OCI-LY7 (cell line): ENCODE measurements around the gene PCID2. TPM values are rescaled to one million over a fixed set of nuclear protein-coding genes. Genes with fewer than 3 reads are reported as not detected.

Experiments
- BruUV-seq: library from RNA; stranded (reverse); fragments of 400-500 nt; replicated peaks from 2 replicates; lab custom pipeline; 2021; lab: Mats Ljungman, UMichigan
- CTCF ChIA-PET: fragments of 300-600 bp; sonication (Branson Sonifier 250); formaldehyde crosslinking; loops from one replicate; lab custom pipeline; 2022; ENCODE audit warnings: antibody characterized with exemption; ENCODE audit not compliant: unreplicated experiment; lab: Charles Lee
- POLR2A ChIA-PET: fragments of 300-600 bp; sonication (Branson Sonifier 250); formaldehyde crosslinking; loops from one replicate; lab custom pipeline; 2022; ENCODE audit warnings: antibody characterized with exemption; lab: Charles Lee
- DNase-seq: peaks from one replicate; pipeline ENCODE4 v3.0.0-alpha.2; 2015; ENCODE audit warnings: low spot score
- H2AFZ ChIP-seq: fragments of 200-600 bp; sonication (generic), shearing (Covaris generic); 2 replicates; pipeline ENCODE4 v1.6.1; 2014; ENCODE audit warnings: mild to moderate bottlenecking, antibody characterized with exemption, low read length, moderate library complexity
- H3K27ac ChIP-seq: fragments of 200-600 bp; sonication (generic); 2 replicates; pipeline ENCODE4 v1.5.1; 2014; ENCODE audit warnings: mixed run types, low read depth, mild to moderate bottlenecking, moderate library complexity, low read length, inconsistent platforms; ENCODE audit not compliant: poor library complexity, severe bottlenecking
- H3K36me3 ChIP-seq: fragments of 200-600 bp; sonication (generic); 2 replicates; pipeline ENCODE4 v1.6.1; 2014; ENCODE audit warnings: mild to moderate bottlenecking, antibody characterized with exemption, low read length, moderate library complexity, mixed read lengths; ENCODE audit not compliant: insufficient read depth
- H3K4me1 ChIP-seq: fragments of 200-600 bp; sonication (generic); 2 replicates; pipeline ENCODE4 v1.5.1; 2014; ENCODE audit warnings: mild to moderate bottlenecking, low read length; ENCODE audit not compliant: insufficient read depth, poor library complexity, severe bottlenecking
- H3K4me2 ChIP-seq: fragments of 200-600 bp; sonication (generic); 2 replicates; pipeline ENCODE4 v1.6.1; 2014; ENCODE audit warnings: mild to moderate bottlenecking, low read length
- H3K4me3 ChIP-seq: fragments of 200-600 bp; sonication (generic); 2 replicates; pipeline ENCODE4 v1.5.1; 2014; ENCODE audit warnings: mild to moderate bottlenecking, low read depth, low read length; ENCODE audit not compliant: poor library complexity, severe bottlenecking
- H3K79me2 ChIP-seq: fragments of 200-600 bp; sonication (generic); 2 replicates; pipeline ENCODE4 v1.6.1; 2016; ENCODE audit warnings: low read depth, mild to moderate bottlenecking, low read length, moderate library complexity, mixed read lengths; ENCODE audit not compliant: insufficient read depth
- H3K9me2 ChIP-seq: fragments of 200-600 bp; sonication (generic); 2 replicates; pipeline ENCODE4 v1.6.1; 2016; ENCODE audit warnings: mild to moderate bottlenecking, low read length, mixed read lengths; ENCODE audit not compliant: insufficient read depth
- H3K9me3 ChIP-seq: fragments of 200-600 bp; sonication (generic); 2 replicates; pipeline ENCODE4 v1.6.1; 2014; ENCODE audit warnings: mild to moderate bottlenecking, mixed run types, low read length, mixed read lengths
- H4K20me1 ChIP-seq: fragments of 200-600 bp; sonication (generic); 2 replicates; pipeline ENCODE4 v1.6.1; 2014; ENCODE audit warnings: mild to moderate bottlenecking, antibody characterized with exemption, low read length, moderate library complexity, mixed read lengths; ENCODE audit not compliant: insufficient read depth
- CTCF ChIP-seq: fragments of 200-600 bp; sonication (generic); conservative IDR thresholded peaks from 2 replicates; pipeline ENCODE4 v1.5.1; 2014; ENCODE audit warnings: mild to moderate bottlenecking, antibody characterized with exemption, low read length, moderate library complexity, mixed read lengths
- EZH2phosphoT487 ChIP-seq: fragments of 200-600 bp; sonication (generic); IDR thresholded peaks from 2 replicates; pipeline ENCODE4 v1.6.1; 2018; ENCODE audit warnings: low read depth, borderline replicate concordance, mild to moderate bottlenecking, mixed run types, antibody characterized with exemption, low read length, moderate library complexity, mixed read lengths
- intact Hi-C: fragments of 100-400 bp; cut with micrococcal nuclease; formaldehyde crosslinking; loops from one replicate; pipeline ENCODE4 v1.10.0; 2022; ENCODE audit not compliant: unreplicated experiment
- total RNA-seq, 2 experiments: library from RNA; depleted of rRNA in 1 of 2; stranded (reverse); fragments of >200 nt in 1 of 2; shearing (Covaris generic) in 1 of 2; gene quantifications; 2 replicates each; pipeline ENCODE4 v1.2.3, GENCODE V29; 2014 to 2022

PCID2 gene
- total RNA-seq, 2 experiments from 2014 or later, result 30.2 to 41.9 TPM

- intact Hi-C loops, result no loop called here
- DNase-seq, result no peak
- no peak overlapping the region for H3K4me2 ChIP-seq
Measured at GRCh38 chr13:113152691-113152983, 55.8 kb downstream of the PCID2 start.

GRCh38 chr13:113151745-113152690, 56.5 kb downstream of the PCID2 start:
- no peak overlapping the region for H2AFZ ChIP-seq
- H3K79me2 ChIP-seq, result no peaks in the 10 kb centered on the region
- H3K9me3 ChIP-seq, result no peaks in the 10 kb centered on the region
- peaks cover 3% of the 10 kb centered on the region for H3K4me1 ChIP-seq
- CTCF ChIA-PET, result no interaction called here
- POLR2A ChIA-PET, result no interaction called here
- intact Hi-C loops, result no loop called here
- no peak for DNase-seq
- no peaks in the 10 kb centered on the region for H3K9me2 ChIP-seq
- TF ChIP-seq EZH2phosphoT487 (no peak), CTCF (no peak)
- no peak overlapping the region for H3K4me3 ChIP-seq
- no peaks in the 10 kb centered on the region for H3K36me3 ChIP-seq
- BruUV-seq, result no TSS peak
- H4K20me1 ChIP-seq, result no peaks in the 10 kb centered on the region
- no peak overlapping the region for H3K27ac ChIP-seq
- H3K4me2 ChIP-seq, result no peak overlapping the region

More at GRCh38 chr13:113152691-113152983, 55.8 kb downstream of the PCID2 start:
- POLR2A ChIA-PET, result no interaction called here
- no peak overlapping the region for H2AFZ ChIP-seq
- TF ChIP-seq EZH2phosphoT487 (no peak), CTCF (no peak)
- CTCF ChIA-PET, result no interaction called here
- H3K79me2 ChIP-seq, result no peaks in the 10 kb centered on the region
- peaks cover 3% of the 10 kb centered on the region for H3K4me1 ChIP-seq
- no TSS peak for BruUV-seq
- no peak overlapping the region for H3K4me3 ChIP-seq
- no peaks in the 10 kb centered on the region for H3K9me3 ChIP-seq
- no peak overlapping the region for H3K27ac ChIP-seq
- no peaks in the 10 kb centered on the region for H3K9me2 ChIP-seq
- H3K36me3 ChIP-seq, result no peaks in the 10 kb centered on the region
- H4K20me1 ChIP-seq, result no peaks in the 10 kb centered on the region
